B cell (primary cell): ENCODE results near the gene NHEJ1. TPM values are rescaled to one million over a fixed set of nuclear protein-coding genes. Genes with fewer than 3 reads are reported as not detected.

Source experiments
- ATAC-seq: fragments of 200-7000 bp; cut with Tn5 transposase; one replicate; pipeline ENCODE4 v1.10.0; 2021; ENCODE audit warnings: low read depth, mild to moderate bottlenecking, moderate number of reproducible peaks, moderate library complexity
- CTCF ChIA-PET: fragments of 350-600 bp; sonication (Branson Sonifier 250); formaldehyde crosslinking; loops from one replicate; lab custom pipeline; 2021; ENCODE audit warnings: antibody characterized with exemption, inconsistent platforms; lab: Charles Lee
- POLR2A ChIA-PET: fragments of 350-600 bp; sonication (Branson Sonifier 250); formaldehyde crosslinking; loops from one replicate; lab custom pipeline; 2021; ENCODE audit warnings: antibody characterized with exemption; lab: Charles Lee
- DNase-seq: peaks from one replicate; pipeline ENCODE4 v3.0.0; 2013
- H2AFZ ChIP-seq: 2 replicates; pipeline ENCODE4 v1.6.1; 2012; ENCODE audit warnings: mild to moderate bottlenecking, low read depth, low read length; ENCODE audit not compliant: insufficient read depth, poor library complexity, severe bottlenecking
- H3K27ac ChIP-seq, 2 donors: 1 replicate in 1 of 2; 2 replicates in 1 of 2; pipeline ENCODE4 v1.5.1; 2012 to 2013; ENCODE audit warnings: low read length in 2 of 2, mild to moderate bottlenecking in 2 of 2, moderate library complexity in 1 of 2
- H3K27me3 ChIP-seq, 4 experiments: fragments of 200-600 bp in 1 of 4; sonication (generic) in 1 of 4; replicated peaks in 1 of 4; 1 replicate in 2 of 4; 2 replicates in 2 of 4; pipeline versions ENCODE4 v1.6.1 to v1.7.0; 2013 to 2016; ENCODE audit warnings: low read length in 3 of 4, mild to moderate bottlenecking in 2 of 4, mixed read lengths in 1 of 4, moderate library complexity in 1 of 4; ENCODE audit not compliant: insufficient read depth in 4 of 4, control insufficient read depth in 3 of 4; ENCODE audit errors: control extremely low read depth in 1 of 4
- H3K36me3 ChIP-seq, 2 experiments: replicated peaks in 1 of 2; 1 replicate in 1 of 2; 2 replicates in 1 of 2; pipeline versions ENCODE4 v1.6.1 to v1.7.1; 2013; ENCODE audit warnings: low read length in 1 of 2; ENCODE audit not compliant: insufficient read depth in 2 of 2, control insufficient read depth in 1 of 2; ENCODE audit errors: control extremely low read depth in 1 of 2, extremely low read depth in 1 of 2
- H3K4me1 ChIP-seq, 2 donors: fragments of 200-600 bp in 1 of 2; sonication (generic) in 1 of 2; 1 replicate in 1 of 2; 2 replicates in 1 of 2; pipeline versions ENCODE4 v1.5.1 to v1.6.1; 2013 to 2017; ENCODE audit warnings: low read length in 2 of 2; ENCODE audit not compliant: control insufficient read depth in 2 of 2, insufficient read depth in 2 of 2
- H3K4me2 ChIP-seq: replicated peaks from 2 replicates; pipeline ENCODE3; 2012; ENCODE audit warnings: mild to moderate bottlenecking, low read depth, low read length; ENCODE audit not compliant: poor library complexity, severe bottlenecking
- H3K4me3 ChIP-seq, 5 experiments: fragments of 200-600 bp in 1 of 5; sonication (generic) in 1 of 5; 1 replicate in 3 of 5; 2 replicates in 2 of 5; pipeline versions ENCODE4 v1.5.1 to v1.7.0; 2011 to 2016; ENCODE audit warnings: low read length in 4 of 5, mild to moderate bottlenecking in 4 of 5, low read depth in 2 of 5, control low read depth in 1 of 5, moderate library complexity in 1 of 5; ENCODE audit not compliant: insufficient read depth in 1 of 5; ENCODE audit errors: control extremely low read depth in 1 of 5, extremely low read depth in 1 of 5
- H3K79me2 ChIP-seq: fragments of 200-600 bp; sonication (generic); one replicate; pipeline ENCODE4 v1.6.0; 2016; ENCODE audit warnings: low read length; ENCODE audit not compliant: control insufficient read depth, insufficient read depth
- H3K9ac ChIP-seq: fragments of 200-600 bp; sonication (generic); 2 replicates; pipeline ENCODE4 v1.6.1; 2017; ENCODE audit warnings: mild to moderate bottlenecking, low read length, moderate library complexity
- H3K9me3 ChIP-seq, 3 donors: one replicate each; pipeline versions ENCODE4 v1.6.1 to v1.7.1; 2013; ENCODE audit warnings: low read length in 2 of 3; ENCODE audit not compliant: control insufficient read depth in 2 of 3, insufficient read depth in 1 of 3; ENCODE audit errors: control extremely low read depth in 1 of 3
- H4K20me1 ChIP-seq: 2 replicates; pipeline ENCODE4 v1.6.0; 2012; ENCODE audit warnings: mild to moderate bottlenecking, low read length; ENCODE audit not compliant: insufficient read depth, control insufficient read depth, poor library complexity, severe bottlenecking
- H3K27ac Mint-ChIP-seq: one replicate; pipeline ENCODE4 v1.8.0; 2021; ENCODE audit warnings: mixed read lengths
- H3K27me3 Mint-ChIP-seq: one replicate; pipeline ENCODE4 v1.8.0; 2021; ENCODE audit warnings: mixed read lengths
- H3K4me1 Mint-ChIP-seq: one replicate; pipeline ENCODE4 v1.8.0; 2021; ENCODE audit warnings: mixed read lengths
- H3K4me3 Mint-ChIP-seq: one replicate; pipeline ENCODE4 v1.8.0; 2021; ENCODE audit warnings: mixed read lengths
- H3K9me3 Mint-ChIP-seq: one replicate; pipeline ENCODE4 v1.8.0; 2022; ENCODE audit warnings: mixed read lengths; ENCODE audit not compliant: insufficient read depth
- EZH2 ChIP-seq: IDR thresholded peaks from 2 replicates; pipeline ENCODE4 v1.6.1; 2012; ENCODE audit warnings: borderline replicate concordance, low read depth, mild to moderate bottlenecking, moderate library complexity, low read length; ENCODE audit not compliant: insufficient read depth, poor library complexity, severe bottlenecking
- WGBS: methylation state at CpG from one replicate; pipeline ENCODE4 v1.1.5; 2013; ENCODE audit warnings: missing lambda C conversion rate; ENCODE audit not compliant: insufficient coverage; 5-methylcytosine and 5-hydroxymethylcytosine counted together
- intact Hi-C: fragments of 100-400 bp; cut with micrococcal nuclease; formaldehyde crosslinking; loops from one replicate; pipeline ENCODE4 v1.10.0; 2022
- polyA plus RNA-seq: library from polyadenylated mRNA; depleted of rRNA; stranded (reverse); fragments of >200 nt; gene quantifications from 2 replicates; pipeline ENCODE4 v1.2.3, GENCODE V29; 2012
- total RNA-seq, 2 donors: library from RNA; stranded (reverse); fragments of 120-200 nt in 1 of 2; gene quantifications; 1 replicate in 1 of 2; 2 replicates in 1 of 2; pipeline versions ENCODE4 v1.2.3 to v1.2.4, GENCODE V29; 2013 to 2022
- TF ChIP-seq, protein P1 (sequence below): fragments of 200-600 bp; IDR thresholded peaks from one replicate; pipeline ENCODE4 v1.8.0; 2022; ENCODE audit warnings: antibody characterized with exemption, mild to moderate bottlenecking

Gene NHEJ1
- total and polyA plus RNA-seq, 2 donors (not counting 1 experiment from before 2014, with no cell fraction given), result 14.9 to 25.0 TPM

DNA sequence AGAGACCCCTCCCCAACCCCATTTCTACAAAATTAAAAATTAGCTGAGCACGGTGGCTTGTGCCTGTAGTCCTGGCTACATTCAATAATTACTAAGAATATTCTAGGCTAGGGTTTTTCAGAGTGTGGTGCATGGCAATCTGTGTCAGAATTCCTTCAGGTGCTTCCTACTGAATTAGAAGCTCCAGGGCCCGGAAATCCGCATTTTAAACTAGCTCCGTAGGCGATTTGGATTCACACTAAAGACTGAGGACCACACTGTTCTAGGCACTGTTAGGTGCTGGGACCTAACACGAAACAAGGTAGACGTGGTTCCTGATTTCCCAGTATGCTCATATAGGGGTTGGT, 45.3 kb upstream of the NHEJ1 start:
- ChIA-PET CTCF (interaction anchor here (0.6 to 5.7 kb wide), 17 partner anchors 13 to 308 kb away, joined by 3 to 63 read pairs (median 5); partner anchors contain the start of genes ABCB6, ANKZF1, ATG9A and CNPPD1), POLR2A (interaction anchor here (0.6 to 3.0 kb wide), 14 partner anchors 8 to 182 kb away, joined by 3 to 46 read pairs (median 6); partner anchors contain the start of genes ANKZF1, ATG9A, CNPPD1 and DNAJB2)
- Histone ChIP-seq H3K27ac (peak overlapping the region; percentile 84 to 94), H3K9ac (peak overlapping the region; percentile 71), H3K4me1 (peaks cover 12 to 17% of the 10 kb centered on the region in 2 donors), H3K79me2 (peaks cover 6% of the 10 kb centered on the region), H3K4me3 (peak overlapping the region; percentile 53 to 82 (median 76)), H3K4me2 (peak overlapping the region; percentile 80), H3K9me3 (no peaks in the 10 kb centered on the region), H2AFZ (peak overlapping the region; percentile 79), H3K36me3 (peaks cover 7 to 24% of the 10 kb centered on the region in 2 experiments), H4K20me1 (peaks cover 14% of the 10 kb centered on the region), H3K27me3 (no peaks in the 10 kb centered on the region)
- ATAC-seq (no peak), DNase-seq (no peak)
- Mint-ChIP-seq H3K4me3 (peak overlapping the region; percentile 96), H3K4me1 (peaks cover 23% of the 10 kb centered on the region), H3K27me3 (peaks cover 2% of the 10 kb centered on the region), H3K27ac (peak overlapping the region; percentile 98), H3K9me3 (no peaks in the 10 kb centered on the region)
- TF ChIP-seq, protein P1, sequence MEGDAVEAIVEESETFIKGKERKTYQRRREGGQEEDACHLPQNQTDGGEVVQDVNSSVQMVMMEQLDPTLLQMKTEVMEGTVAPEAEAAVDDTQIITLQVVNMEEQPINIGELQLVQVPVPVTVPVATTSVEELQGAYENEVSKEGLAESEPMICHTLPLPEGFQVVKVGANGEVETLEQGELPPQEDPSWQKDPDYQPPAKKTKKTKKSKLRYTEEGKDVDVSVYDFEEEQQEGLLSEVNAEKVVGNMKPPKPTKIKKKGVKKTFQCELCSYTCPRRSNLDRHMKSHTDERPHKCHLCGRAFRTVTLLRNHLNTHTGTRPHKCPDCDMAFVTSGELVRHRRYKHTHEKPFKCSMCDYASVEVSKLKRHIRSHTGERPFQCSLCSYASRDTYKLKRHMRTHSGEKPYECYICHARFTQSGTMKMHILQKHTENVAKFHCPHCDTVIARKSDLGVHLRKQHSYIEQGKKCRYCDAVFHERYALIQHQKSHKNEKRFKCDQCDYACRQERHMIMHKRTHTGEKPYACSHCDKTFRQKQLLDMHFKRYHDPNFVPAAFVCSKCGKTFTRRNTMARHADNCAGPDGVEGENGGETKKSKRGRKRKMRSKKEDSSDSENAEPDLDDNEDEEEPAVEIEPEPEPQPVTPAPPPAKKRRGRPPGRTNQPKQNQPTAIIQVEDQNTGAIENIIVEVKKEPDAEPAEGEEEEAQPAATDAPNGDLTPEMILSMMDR, result no peak
- TF ChIP-seq EZH2, result no peak
- intact Hi-C loops, result loop anchor here (1.0 to 2.0 kb wide), 7 partner anchors 13 to 88 kb away; partner anchors contain the start of genes DNAJB2, GLB1L, NHEJ1 and RETREG2
- 19% methylated on average over 6 of the region's 7 CpGs for WGBS

DNA sequence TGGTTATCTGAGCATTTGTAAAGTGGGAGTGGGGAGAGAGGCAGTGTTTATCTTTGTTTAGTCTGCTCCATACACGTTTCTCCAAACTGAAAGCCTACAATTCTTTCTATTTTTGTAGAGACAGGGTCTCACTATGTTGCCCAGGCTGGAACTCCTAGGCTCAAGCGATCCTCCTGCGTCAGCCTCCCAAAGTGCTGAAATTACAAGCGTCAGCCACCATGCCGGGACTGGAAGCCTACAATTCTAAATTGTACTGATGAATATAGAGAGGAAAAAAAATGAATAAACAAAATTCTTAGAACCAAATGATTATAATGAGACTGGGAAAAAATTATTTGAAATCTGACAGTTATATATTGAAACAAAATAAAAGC, 44.5 kb upstream of the NHEJ1 start:
- POLR2A ChIA-PET, result interaction anchor here (1.5 to 3.0 kb wide), 4 partner anchors 24 to 48 kb away, joined by 4 to 46 read pairs (median 7); partner anchors contain the start of genes ANKZF1, ATG9A, CNPPD1 and RETREG2
- no peak overlapping the region for H2AFZ ChIP-seq
- H3K9me3 Mint-ChIP-seq, result no peaks in the 10 kb centered on the region
- ATAC-seq (no peak), DNase-seq (no peak)
- H3K27me3 Mint-ChIP-seq, result peaks cover 3% of the 10 kb centered on the region
- H3K36me3 ChIP-seq, result peaks cover 7 to 23% of the 10 kb centered on the region in 2 experiments
- peaks cover 21% of the 10 kb centered on the region for H3K4me1 Mint-ChIP-seq
- H3K4me1 ChIP-seq, result peaks cover 12 to 15% of the 10 kb centered on the region in 2 donors
- WGBS, result 83% methylated on average over 1 of the region's 5 CpGs
- no peak overlapping the region for H3K4me3 Mint-ChIP-seq
- H3K27ac ChIP-seq, result no peak overlapping the region
- no peaks in the 10 kb centered on the region for H3K27me3 ChIP-seq
- H3K79me2 ChIP-seq, result peaks cover 6% of the 10 kb centered on the region
- H4K20me1 ChIP-seq, result peaks cover 14% of the 10 kb centered on the region
- H3K9me3 ChIP-seq, result no peaks in the 10 kb centered on the region
- no peak overlapping the region for H3K4me2 ChIP-seq
- H3K27ac Mint-ChIP-seq, result no peak overlapping the region
- intact Hi-C loops, result no loop called here
- TF ChIP-seq, protein P1, result no peak
- TF ChIP-seq EZH2, result no peak
- H3K9ac ChIP-seq, result no peak overlapping the region
- CTCF ChIA-PET, result interaction anchor here (1.1 to 5.7 kb wide), 3 partner anchors 31 to 90 kb away, joined by 4 to 63 read pairs (median 22); partner anchors contain the start of genes CNPPD1, GLB1L and STK16
- no peak overlapping the region for H3K4me3 ChIP-seq
